Activated gamma-delta T cell treated with anti-CD3 and anti-CD28 coated beads, Interleukin-2, amount 50 U/mL, for 16 hours (primary cell): ENCODE data around the gene ELF1.
"Not testable (repeated sequence)": the region's sequence is repeated elsewhere in the genome, so short reads cannot be mapped to it uniquely, and the experiment has no call there.

Experiments
- DNase-seq: peaks from one replicate; pipeline ENCODE4 v3.0.0-alpha.2; 2020; ENCODE audit warnings: low read depth

Gene ELF1

GRCh38 chr13:40933508-40934204 lies 85.5 kb downstream of the ELF1 start:
- DNase-seq = no peak

GRCh38 chr13:40932252-40932651 lies 86.9 kb downstream of the ELF1 start:
- DNase-seq = no peak

GRCh38 chr13:40931719-40932118 lies 87.4 kb downstream of the ELF1 start:
- DNase-seq = no peak

- not testable (repeated sequence) for DNase-seq
Measured at GRCh38 chr13:40929883-40930282, 89.2 kb downstream of the ELF1 start.

GRCh38 chr13:40928980-40929379 lies 90.1 kb downstream of the ELF1 start:
- no peak for DNase-seq

GRCh38 chr13:40927929-40928328 lies 91.2 kb downstream of the ELF1 start:
- DNase-seq = no peak

GRCh38 chr13:40923867-40924266 lies 95.2 kb downstream of the ELF1 start:
- no peak for DNase-seq

- no peak for DNase-seq
Measured at GRCh38 chr13:40922437-40923040, 96.6 kb downstream of the ELF1 start.

- DNase-seq = no peak
Measured at GRCh38 chr13:40920826-40921225, 98.3 kb downstream of the ELF1 start.

- DNase-seq = not testable (repeated sequence)
Measured at GRCh38 chr13:40919901-40920300, 99.2 kb downstream of the ELF1 start.

- no peak for DNase-seq
Measured at GRCh38 chr13:40916207-40916998, 102.7 kb downstream of the ELF1 start.

GRCh38 chr13:40914863-40915262 lies 104.3 kb downstream of the ELF1 start:
- DNase-seq = not testable (repeated sequence)

- no peak for DNase-seq
Measured at GRCh38 chr13:40911341-40911740, 107.8 kb downstream of the ELF1 start.

GRCh38 chr13:40910324-40911050 lies 108.6 kb downstream of the ELF1 start:
- no peak for DNase-seq

GRCh38 chr13:40909541-40910200 lies 109.4 kb downstream of the ELF1 start:
- not testable (repeated sequence) for DNase-seq

- DNase-seq = no peak
Measured at GRCh38 chr13:40908546-40908945, 110.6 kb downstream of the ELF1 start.

- DNase-seq = not testable (repeated sequence)
Measured at GRCh38 chr13:40901032-40901431, 118.1 kb downstream of the ELF1 start.

GRCh38 chr13:40900568-40900967 lies 118.5 kb downstream of the ELF1 start:
- not testable (repeated sequence) for DNase-seq

- no peak for DNase-seq
Measured at GRCh38 chr13:40897053-40897452, 122.1 kb downstream of the ELF1 start.

- DNase-seq = no peak
Measured at GRCh38 chr13:40895227-40896184, 123.6 kb downstream of the ELF1 start.

- not testable (repeated sequence) for DNase-seq
Measured at GRCh38 chr13:40893573-40893972, 125.5 kb downstream of the ELF1 start.
